ENCODE results near the gene MPZL3.
A peak's percentile ranks its signal among the peaks of the same experiment; 100 is the strongest.
"Not testable (repeated sequence)": the region's sequence is repeated elsewhere in the genome, so short reads cannot be mapped to it uniquely, and the experiment has no call there.

Gene MPZL3

DNA sequence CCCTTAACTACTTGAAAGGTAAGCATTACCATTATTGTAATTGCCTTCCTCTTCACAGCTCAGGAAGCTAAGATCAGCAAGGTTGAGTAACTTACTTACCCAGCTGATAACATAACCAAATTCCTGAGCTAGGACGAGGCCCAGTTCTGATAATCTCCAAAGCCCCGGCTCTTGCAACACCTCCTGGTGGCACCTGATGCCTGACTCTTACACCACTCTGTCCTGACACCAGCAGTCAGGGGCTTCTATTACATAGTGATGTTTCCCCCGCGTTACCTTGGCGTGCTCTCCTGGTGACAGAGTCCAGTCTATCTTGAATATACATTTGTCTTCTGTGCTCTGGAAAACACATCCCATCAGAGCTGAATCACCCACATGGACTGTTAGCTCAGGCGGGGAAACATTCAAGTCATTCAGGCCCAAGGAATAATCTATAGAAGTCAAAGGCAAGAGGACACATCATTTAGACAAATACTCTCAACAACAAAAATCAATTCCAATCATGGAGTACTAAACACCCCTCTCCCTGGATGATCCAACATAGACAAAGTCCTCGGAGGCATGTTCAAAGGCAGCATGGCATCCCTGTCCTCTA lies 39.9 kb downstream of the MPZL3 start:
- no peak for DNase-seq

DNA sequence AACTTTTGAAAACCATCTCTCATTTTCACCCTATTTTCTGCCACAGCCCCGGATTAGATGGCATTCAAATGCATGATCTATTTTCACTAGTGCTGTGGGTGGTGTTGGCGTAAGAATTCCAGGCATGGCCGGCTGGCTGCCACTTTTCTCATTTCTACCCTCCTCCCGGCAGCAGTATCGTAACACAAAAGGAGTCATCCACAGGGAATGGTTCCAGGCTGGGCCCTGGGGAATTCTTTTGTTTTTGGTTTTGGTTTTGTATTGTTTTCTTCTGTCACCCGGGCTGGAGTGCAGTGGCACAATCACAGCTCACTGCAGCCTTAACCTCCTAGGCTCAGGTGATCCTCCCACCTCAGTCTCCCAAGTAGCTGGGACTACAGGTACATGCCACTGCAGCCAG lies 41.2 kb downstream of the MPZL3 start:
- no peak for DNase-seq

DNA sequence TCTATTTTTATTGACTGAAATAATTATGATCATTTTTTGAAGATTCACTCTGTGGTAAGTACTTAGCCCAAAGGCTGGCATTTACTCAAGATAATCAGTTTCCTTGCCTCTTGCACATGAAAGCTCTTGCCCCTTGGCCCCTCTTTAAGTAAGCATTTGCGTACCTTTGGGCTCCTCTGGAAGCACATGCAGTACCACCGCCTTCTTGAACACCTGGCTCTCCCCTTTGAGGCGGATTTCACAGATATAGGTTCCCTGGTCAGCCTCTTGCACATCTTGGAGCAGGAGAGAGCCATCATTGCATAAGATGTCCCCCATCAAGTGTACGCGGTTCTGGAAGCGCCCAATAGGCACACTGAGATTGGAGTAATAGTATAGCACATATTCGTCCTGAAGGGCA lies 41.8 kb downstream of the MPZL3 start:
- no peak for DNase-seq

DNA sequence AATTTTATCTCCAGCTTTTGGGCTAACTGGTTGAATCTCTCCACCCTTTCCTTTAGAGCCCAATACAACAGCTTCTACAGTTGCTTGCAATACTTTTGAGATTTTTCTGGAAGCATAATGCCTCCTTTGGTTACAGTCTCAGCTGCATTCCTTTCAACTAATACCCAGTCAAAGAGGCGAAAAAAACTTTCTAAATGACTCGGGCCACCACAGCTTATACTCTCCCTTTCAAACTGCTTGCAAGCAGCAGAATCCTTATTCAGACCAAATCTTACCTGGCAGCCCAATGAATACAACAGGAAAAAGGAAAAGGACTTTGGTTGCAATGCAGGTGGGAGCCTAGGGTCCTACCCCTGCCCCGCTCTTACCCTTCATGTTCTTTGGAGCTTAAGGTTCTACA lies 43.1 kb downstream of the MPZL3 start:
- DNase-seq: no peak

DNA sequence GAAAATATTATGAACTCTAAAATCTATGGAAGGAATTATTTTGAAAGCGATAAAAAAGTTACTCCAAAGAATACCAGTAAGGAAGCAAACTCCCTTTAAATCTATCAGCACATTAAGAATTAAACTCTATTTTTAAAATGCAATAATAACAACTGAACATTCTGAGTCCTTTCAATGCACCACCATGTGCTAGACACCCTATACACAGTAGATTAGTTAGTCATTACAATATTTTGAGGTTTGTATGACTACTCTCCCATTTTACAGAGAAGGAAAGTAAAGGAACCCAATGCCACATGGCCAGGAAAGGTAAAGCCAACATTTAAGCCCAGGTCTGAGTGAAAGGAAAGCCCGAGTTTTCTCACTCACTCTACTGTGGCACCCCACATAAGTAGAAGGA lies 45.1 kb downstream of the MPZL3 start:
- DNase-seq: no peak

DNA sequence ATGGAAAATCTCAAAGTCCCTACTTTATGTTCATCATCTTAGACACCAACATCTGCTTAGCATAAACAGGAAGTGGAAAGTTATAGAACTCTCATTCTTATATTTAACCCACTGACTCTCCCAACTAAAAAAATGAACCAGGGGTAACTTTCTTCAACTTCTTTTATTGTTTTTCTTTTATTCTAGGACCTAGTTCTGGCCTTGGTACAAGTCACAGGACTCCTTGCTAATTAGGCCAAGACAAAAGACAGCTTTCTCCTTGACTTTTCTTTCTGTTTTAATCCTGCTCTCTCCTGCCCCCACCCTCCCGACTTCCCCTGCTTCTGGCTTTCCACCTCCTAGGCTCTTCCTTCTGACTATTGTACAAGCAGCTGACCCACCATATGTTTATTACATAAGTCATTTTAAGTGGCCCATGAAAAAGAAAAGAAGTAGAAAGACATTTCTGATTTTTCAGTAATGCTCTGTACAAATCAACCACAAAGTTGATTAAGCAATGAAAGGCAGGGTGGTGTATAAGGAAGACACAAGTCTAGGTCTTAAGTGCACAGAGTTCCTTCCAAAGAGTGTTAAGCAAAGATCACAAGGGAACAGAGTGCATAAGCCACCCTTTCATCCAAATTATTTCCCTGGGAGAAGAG lies 45.7 kb downstream of the MPZL3 start:
- no peak for DNase-seq

DNA sequence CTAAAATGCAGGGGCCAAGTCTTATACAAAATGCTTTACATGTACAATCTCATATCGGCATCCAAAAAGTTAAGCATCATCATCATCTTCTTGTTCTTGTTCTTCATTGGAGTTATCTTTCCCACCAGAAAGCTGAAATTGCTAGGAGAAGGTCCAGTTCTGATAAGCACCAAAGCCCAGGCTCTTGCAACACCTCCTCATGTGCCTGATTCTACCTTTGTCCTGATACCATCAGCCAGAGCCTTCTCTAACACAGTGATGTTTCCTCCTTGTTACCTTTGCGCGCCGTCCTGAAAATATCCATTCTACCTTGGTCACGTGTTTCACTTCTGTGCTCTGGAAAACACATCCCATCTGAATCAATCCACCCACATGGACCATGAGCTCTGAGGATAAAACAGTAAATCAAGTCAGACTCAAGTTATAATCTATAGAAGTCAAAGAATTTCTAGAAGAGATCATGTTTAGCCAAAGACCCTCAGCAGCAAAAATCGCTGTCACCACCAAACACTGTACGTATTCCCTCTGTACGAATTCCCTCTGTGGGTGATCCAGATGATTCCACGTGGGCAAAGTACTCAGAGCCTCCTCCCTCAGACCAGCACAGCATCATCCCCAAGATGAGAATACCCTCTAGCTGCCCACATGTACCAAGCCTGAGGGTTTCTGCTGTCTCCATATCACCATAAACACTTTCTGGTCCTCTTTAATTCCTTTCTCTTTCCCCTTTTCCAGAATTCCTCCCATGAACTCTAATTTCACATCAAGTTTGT lies 46.4 kb downstream of the MPZL3 start:
- no peak for DNase-seq

DNA sequence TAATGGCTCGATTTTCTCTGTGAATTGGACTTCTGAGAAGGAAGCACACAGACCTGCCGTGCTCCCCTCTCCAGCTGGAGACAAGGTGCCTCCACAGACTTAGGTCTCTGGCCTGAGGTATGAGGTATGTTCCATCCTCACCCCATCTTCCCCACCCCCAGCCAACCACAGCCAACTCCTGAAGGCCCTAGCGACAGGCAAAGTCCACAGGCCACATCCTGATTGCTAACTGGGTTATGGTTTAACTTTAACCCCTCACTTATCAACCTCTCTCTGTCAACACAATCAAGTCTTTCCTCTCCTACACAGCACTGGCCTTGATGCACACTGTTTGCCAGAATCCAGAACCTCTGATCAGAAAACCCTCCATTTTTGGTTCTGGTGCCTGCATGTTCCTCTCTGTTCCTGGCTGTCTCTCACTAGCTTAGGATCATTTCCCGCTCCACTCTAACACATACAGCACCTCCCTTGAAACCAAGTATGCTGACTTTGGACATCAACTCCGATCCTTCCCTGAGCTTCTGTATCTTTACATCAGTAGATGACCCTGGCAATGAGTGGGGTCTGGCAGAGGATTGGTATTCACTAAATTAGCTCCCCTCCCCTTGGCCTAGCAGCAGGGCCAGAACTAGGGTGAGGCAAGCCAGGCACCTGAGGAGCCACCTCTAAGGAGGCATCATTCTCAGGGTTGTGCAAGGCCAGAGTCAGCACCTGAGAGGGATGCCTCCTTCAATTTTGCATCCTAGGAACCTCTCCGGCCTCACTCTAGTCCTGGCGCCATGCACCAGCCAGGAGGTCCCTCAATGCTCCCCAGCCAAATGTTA lies 49.4 kb downstream of the MPZL3 start:
- DNase-seq: no peak

DNA sequence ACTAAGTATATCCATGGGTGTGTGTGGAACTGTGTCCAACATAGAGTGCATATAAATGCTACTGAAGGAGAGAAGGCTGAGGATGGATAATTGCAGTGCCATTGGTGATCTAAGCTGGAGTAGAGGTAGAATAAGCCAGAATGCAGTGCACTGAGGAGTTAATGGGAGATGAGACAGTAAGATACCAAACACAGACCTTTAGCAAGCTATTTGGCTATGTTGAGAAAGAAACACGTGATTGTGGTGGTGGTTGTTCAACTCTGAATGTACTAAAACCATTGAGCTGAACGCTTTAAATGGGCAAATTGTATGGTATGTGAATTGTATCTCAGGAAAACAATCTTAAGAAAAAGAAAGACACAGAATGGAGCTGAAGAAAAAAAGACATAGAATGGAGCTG lies 50.2 kb downstream of the MPZL3 start:
- DNase-seq: no peak

DNA sequence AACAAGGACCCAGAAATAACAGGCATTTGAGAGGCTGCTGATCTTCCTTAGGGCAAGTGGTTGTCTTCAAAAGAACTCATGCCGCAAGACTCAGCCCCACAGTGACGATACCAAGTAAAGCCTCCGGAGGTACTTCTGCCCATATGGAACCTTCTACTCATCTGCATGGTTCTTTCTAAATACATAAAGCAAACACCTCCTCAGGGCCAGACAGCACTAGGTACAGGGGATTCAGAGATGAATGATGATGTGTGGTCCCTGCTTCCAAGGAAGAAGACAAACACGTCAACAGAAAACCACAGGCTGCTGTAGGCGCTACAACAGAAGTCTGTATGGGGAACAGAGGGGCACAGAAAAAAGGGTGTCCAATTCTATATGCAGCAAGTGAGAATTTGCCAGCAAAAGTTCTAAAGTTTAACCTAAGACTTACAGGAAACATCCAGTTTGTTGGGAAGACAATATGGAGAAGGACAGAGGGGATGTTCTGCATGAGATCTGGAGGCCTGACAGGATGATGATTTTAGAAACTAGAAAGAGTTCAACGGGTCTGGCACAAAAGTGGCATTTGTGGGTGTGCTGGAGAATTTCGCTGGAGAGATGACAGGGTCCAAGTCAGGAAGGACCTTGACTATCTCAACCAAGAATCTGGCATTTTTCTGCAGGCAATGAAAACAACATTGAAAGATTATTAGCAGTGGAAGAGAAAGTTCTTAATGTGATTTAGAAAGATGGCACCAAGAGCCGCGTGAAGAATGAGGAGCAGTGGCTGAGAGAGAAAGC lies 51.1 kb downstream of the MPZL3 start:
- DNase-seq: no peak

DNA sequence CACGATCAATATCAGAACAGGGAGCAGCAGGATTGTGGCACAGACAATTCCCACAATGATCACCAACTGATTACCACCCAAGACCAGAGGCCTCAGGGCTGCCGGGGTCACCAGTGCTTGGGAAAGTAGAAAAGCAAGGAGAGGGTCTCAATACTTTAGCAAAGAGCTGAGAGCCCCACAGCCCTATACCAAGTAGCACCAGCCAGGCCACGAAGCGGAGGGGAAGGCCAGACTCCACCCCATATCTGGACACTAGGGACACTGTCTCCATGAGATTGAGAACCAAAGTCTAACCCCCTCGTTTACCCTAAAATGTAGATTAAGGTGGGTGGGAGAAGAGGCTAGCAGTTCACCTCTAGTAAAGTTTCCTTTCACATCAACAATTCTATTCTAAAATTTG lies 51.7 kb downstream of the MPZL3 start:
- no peak for DNase-seq

DNA sequence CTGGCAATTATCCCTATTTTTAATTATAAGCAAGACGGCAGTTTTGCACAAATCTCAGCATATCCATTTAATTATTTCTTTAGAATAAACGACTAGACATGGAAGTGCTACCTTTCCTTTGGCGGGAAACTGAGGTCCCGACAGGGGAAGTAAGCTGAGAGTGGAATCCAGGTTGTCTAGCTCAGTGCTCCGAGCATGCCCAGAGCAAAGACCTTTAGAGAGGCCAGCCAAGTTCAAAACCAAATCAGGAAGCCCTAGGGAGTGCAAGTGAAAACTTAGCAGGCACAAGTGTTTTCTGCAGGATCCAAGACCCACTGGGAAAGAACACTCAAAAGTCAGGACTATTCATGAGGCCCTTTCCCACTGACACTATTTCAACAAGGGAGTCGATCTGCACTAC lies 53.0 kb downstream of the MPZL3 start:
- no peak for DNase-seq

DNA sequence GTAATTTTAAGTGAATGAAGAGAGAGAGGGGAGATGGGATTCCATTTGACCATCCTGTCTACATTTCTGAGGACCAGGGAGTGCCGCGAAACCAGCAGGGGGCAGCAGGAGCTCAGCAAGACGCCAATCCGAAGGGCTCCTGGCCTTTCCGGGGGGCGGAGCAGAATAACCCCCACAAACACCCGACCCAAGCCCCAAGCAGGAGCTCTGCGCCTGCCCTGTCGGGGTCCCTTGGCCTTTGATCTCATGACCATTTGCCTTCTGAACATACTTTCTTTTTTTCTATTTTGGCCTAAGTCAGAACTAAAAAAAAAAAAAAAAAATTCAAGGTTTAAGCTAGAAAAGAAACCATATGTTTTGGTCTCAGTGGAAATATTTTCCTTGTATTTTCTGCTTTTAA lies 53.8 kb downstream of the MPZL3 start:
- peak; percentile 78 for DNase-seq

DNA sequence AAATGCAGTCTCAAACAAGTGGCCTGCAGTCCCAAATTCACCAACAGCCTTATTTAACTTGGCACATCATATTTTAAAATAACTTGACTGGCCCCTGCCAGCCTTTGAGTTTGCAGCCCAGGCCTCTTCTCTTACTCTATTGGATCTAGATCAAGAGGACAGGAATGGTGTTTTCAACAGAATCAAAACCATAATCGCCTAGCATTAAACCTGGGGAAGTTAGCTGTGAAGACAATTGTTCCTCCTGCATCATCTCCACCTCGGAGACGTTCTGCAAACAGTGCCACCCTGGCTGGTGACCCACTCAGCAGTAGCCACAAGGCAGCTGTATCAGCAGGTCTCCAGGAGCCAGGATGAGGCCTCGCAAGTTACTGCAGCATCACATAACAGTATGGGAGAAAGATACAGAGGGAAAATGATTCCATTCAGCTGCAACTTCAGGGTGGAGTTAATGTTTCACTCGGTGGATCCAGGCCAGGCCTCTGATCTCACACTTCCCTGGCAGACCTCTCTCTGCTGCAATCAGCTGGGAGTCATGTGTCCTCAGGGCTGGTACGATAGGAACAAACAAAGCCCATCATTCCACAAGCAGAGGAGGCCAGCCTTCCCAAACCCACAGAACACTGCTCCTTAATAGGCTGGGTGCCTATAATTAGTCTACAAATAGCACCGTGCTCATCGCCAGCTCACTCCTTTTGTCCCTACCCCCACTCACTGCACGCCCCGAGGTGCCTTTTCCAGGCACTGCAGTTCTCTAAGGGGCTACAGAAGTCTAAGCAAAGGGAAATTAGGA lies 57.1 kb downstream of the MPZL3 start:
- DNase-seq: peak; percentile 66

DNA sequence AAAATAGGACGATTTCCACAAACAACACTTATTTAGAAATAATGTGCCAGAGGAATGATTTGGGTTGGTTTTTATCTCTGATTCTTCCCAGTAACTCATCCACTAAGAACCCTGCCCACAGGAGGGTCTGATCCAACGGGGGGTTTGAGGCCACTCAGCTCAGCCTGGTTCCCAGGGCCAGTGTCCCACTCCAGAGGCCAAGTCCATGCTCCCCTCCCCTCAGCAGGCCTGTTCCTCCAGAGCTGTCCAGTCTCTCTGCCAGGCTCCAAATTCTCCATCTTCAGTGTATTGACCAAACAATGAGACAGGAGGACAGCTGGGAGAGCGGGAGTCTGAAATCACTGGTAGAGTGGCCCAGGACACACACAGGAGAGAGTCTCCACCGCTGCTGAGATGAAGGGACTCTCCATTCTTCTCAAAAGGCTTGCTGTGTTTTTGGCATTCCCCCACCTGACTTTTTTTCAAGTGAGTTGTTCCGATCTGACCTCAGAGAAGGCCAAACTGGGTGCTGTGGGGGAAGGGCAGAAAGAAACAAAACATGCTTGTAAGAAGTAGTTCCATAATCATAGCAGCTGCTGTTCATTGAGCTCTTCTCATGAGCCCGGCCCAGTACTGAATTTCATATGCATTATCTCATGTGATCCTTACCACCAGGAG lies 58.1 kb downstream of the MPZL3 start:
- DNase-seq: no peak

DNA sequence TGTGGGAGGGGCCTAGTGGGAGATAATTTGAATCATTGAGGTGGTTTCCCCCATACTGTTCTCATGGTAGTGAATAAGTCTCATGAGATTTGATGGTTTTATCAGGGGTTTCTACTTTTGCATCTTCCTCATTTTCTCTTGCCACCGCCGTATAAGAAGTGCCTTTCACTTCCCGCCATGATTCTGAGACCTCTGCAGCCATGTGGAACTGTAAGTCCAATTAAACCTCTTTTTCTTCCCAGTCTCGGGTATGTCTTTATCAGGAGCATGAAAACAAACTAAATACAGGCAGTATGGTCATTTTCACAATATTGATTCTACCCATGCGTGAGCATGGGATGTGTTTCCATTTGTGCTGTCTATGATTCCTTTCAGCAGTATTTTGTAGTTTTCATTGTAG lies 59.3 kb downstream of the MPZL3 start:
- not testable (repeated sequence) for DNase-seq

DNA sequence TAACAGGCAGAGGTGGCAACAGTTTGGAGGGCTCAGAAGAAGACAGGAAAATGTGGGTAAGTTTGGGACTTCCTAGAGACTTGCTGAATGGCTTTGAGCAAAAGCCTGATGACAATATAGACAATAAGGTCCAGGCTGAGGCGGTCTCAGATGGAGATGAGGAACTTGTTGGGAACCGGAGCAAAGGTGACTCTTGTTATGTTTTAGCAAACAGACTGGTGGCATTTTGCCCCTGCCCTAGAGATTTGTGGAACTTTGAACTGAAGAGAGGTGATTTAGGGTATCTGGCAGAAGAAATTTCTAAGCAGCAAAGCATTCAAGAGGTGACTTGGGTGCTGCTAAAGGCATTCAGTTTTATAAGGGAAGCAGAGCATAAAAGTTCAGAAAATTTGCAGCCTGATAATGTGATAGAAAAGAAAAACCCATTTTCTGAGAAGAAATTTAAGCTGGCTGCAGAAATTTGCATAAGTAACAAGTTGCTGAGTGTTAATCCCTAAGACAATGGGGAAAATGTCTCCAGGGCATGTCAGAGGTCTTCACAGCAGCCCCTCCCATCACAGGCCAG lies 61.1 kb downstream of the MPZL3 start:
- not testable (repeated sequence) for DNase-seq

DNA sequence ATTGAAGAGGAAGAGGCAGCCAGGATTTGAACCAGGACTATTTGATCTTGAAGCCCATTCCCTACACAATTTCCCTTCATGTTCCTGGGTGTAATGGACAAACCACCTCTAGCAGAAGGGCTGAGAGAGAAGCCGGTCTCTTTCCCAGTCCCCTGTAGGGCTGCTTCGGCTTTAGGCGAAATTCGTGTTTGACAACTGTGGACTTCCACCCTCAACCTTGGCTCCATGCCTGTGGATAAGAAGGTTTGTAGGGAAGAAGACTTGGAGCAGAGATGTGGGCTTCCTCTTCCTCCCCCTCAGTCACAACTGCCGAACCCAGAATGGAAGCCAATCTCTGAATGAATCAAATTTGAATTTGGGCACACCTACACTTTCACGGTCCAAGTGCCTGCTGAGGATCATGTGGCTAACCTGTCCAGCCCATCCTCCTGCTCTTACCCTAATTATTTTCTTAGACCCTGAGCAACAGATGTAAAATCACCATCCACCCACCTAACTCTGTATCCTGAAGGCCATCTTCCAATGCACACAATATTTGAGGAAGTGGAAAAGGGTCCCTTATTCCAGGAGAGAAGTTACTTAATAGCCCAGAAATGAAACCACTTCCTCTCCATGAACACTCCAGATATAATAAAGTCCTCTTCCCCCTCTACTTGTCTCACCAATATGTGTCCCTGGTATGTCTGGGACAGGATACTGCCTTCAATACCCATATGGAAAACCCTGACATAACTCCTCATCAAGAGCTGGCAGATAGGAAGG lies 65.6 kb downstream of the MPZL3 start:
- DNase-seq: no peak

DNA sequence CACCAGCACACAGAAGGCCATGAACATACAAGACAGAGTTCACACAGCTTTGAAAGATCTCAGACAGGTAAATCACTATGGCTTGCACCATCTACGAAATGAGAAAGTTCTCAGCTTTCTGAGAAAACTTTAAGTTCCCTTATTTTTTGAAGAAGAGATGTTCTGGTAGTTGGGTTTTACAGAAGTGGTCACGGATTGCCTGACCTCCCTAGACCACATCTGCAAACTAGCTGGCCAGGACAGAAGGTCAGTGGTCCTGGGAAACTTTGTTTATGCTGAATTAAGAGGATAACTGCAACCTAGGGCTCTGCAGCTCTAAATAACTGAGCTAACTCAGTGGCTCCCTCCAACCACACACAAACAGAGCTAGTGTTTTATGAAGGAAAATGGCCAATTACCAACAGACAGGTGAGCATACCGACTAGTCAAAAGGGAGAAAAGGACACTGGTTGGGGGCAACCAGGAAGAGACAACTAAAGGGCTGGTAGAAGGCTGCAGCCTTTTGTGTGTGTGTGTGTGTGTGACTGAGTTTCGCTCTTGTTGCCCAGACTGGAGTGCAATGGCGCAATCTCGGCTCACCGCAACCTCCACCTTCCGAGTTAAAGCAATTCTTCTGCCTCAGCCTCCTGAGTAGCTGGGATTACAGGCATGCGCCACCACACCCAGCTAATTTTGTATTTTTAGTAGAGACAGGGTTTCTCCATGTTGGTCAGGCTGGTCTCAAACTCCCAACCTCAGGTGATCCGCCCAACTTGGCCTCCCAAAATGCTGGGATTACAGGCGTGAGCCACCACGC lies 67.2 kb downstream of the MPZL3 start:
- DNase-seq: no peak
